Activated CD4-positive, alpha-beta T cell treated with anti-CD3 and anti-CD28 coated beads, Interleukin-2, amount 10 ng/mL, durations not matched to agents 7 days and 5 days (primary cell): ENCODE data around the gene TNNI3. TPM values are rescaled to one million over a fixed set of nuclear protein-coding genes. Genes with fewer than 3 reads are reported as not detected.
A peak's percentile ranks its signal among the peaks of the same experiment; 100 is the strongest.
"Not testable (repeated sequence)": the region's sequence is repeated elsewhere in the genome, so short reads cannot be mapped to it uniquely, and the experiment has no call there.

Experiments used
- CTCF ChIA-PET: fragments of 350-600 bp; sonication (Branson Sonifier 250); formaldehyde crosslinking; loops from one replicate; lab custom pipeline; 2021; ENCODE audit warnings: antibody characterized with exemption; lab: Charles Lee
- POLR2A ChIA-PET: fragments of 350-600 bp; sonication (Branson Sonifier 250); formaldehyde crosslinking; loops from one replicate; lab custom pipeline; 2021; ENCODE audit warnings: antibody characterized with exemption; lab: Charles Lee
- DNase-seq: peaks from one replicate; pipeline ENCODE4 v3.0.0-alpha.2; 2020
- H3K27ac Mint-ChIP-seq: one replicate; pipeline ENCODE4 v1.8.0; 2021; ENCODE audit warnings: mild to moderate bottlenecking, moderate library complexity, mixed read lengths
- H3K27me3 Mint-ChIP-seq: one replicate; pipeline ENCODE4 v1.8.0; 2021; ENCODE audit warnings: mixed read lengths
- H3K36me3 Mint-ChIP-seq: one replicate; pipeline ENCODE4 v1.8.0; 2021; ENCODE audit warnings: low read depth, mixed read lengths
- H3K4me1 Mint-ChIP-seq: one replicate; pipeline ENCODE4 v1.8.0; 2021; ENCODE audit warnings: mixed read lengths
- H3K4me3 Mint-ChIP-seq: one replicate; pipeline ENCODE4 v1.8.0; 2021; ENCODE audit warnings: mild to moderate bottlenecking, moderate library complexity, mixed read lengths
- H3K9me3 Mint-ChIP-seq: one replicate; pipeline ENCODE4 v1.8.0; 2021; ENCODE audit warnings: mixed read lengths
- total RNA-seq, 2 experiments: library from RNA; stranded (reverse); gene quantifications; one replicate each; pipeline ENCODE4 v1.2.3, GENCODE V29; 2021

TNNI3 gene
- total RNA-seq, 2 experiments from 2014 or later = not detected

DNA sequence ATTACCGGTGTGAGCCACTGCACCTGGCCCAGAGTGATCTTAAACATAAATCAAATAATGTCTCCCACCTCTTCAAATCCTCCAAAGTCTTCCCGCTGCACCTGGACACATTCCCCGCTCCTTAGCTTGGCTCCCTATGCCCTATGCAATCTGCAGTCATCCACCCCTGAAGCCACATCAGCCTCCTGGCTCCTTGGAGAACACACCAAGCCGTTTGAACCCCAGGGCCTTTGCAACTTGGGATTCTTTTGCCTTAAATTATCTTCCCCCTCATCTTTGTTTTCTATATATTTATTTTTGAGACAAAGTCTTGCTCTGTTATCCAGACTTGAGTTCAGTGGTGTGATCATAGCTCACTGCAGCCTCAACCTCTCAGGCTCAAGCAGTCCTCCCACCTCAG, 11.6 kb upstream of the TNNI3 start:
- POLR2A ChIA-PET = no interaction called here
- CTCF ChIA-PET = interaction anchor here (1.2 kb wide), 1 partner anchor 8 kb away, joined by 3 read pairs; no protein-coding TSS in a partner anchor

DNA sequence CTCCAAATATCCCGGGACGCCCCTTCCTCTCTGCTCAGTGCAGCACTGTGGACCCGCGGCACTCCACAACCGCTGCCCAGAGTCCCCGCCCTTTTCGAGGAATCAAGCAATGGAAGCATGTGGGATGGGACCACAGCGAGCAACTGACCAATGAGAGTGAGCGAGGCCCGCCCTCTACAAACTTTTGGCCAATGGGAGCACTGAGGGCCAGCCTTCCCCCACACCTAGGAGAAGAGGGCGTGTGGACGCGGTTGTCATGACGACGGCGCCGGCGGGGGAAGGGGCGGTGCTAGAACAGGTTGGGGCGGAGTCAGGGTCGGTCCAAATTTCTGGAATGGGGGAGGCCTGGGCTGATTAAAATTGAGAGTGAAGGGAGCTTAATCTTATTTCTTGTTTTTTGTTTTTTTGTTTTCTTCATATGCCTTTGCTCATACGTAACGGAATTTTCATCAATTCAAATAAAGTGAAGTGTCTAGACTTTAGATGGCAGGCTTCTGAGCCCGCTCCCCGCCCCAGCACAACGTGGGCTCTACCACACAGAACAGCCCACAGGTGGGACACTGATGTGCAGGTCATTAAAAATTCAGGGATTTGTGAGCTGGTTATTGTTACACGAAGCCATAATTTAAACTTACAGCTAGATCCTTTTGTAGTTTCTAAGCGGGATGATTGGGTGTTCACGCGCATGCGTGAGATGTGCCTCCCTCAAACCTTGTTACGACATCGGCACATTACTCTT, 9.2 kb upstream of the TNNI3 start, which contains the start of gene DNAAF3:
DNAAF3 (minus strand) TSS at position 84 of the 739 bp plus-strand sequence. CDS start 200 bp downstream, outside the sequence.
- no peaks in the 10 kb centered on the region for H3K9me3 Mint-ChIP-seq
- ChIA-PET POLR2A (no interaction called here), CTCF (interaction anchor here (0.6 to 2.3 kb wide), 7 partner anchors 9 to 125 kb away, joined by 3 to 7 read pairs (median 3); partner anchors contain the start of gene SYT5)
- peaks cover 56% of the 10 kb centered on the region for H3K27me3 Mint-ChIP-seq
- peaks cover 12% of the 10 kb centered on the region for H3K4me1 Mint-ChIP-seq
- DNase-seq = peak; percentile 81
- H3K36me3 Mint-ChIP-seq = no peaks in the 10 kb centered on the region
- peak within 1 kb of the TSS; percentile 79 for H3K4me3 Mint-ChIP-seq
- no peak within 1 kb of the TSS for H3K27ac Mint-ChIP-seq

More for the DNA sequence above, 11.6 kb upstream of the TNNI3 start:
- Mint-ChIP-seq H3K36me3 (no peaks in the 10 kb centered on the region), H3K4me3 (no peak overlapping the region), H3K4me1 (peaks cover 22% of the 10 kb centered on the region), H3K27ac (no peak overlapping the region), H3K9me3 (no peaks in the 10 kb centered on the region), H3K27me3 (peaks cover 74% of the 10 kb centered on the region)
- no peak for DNase-seq

DNA sequence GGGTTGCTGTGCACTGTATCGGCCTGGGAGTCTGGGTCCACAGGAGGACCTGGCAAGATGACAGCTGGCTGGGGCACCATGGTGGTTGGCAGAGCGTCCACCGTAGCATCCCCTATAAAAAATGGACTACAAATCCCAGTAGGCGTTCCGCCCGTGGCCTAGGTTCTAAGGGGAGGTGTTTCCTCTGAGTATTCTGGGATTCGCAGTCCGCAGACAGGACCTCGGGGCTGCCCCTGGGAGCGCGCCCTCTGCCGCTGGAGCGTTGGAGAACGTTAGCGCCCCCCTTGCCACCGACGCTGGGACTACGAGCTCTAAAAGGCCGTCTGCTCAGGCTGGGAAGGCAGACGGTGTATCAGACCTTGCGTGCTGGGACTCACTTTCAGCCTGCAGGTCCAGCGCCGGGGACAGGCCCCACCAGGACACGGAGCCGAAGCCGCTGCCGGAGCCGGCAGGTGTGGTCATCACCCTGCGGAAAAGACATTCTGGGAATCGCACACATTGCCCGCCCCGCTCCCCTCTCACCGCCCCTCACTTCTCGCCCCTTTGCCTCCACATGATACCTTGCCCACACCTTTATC, 8.5 kb upstream of the TNNI3 start:
- no peaks in the 10 kb centered on the region for H3K36me3 Mint-ChIP-seq
- no peak overlapping the region for H3K27ac Mint-ChIP-seq
- ChIA-PET CTCF (interaction anchor here (1.1 to 2.3 kb wide), 6 partner anchors 15 to 125 kb away, joined by 3 to 7 read pairs (median 3); no protein-coding TSS in a partner anchor), POLR2A (interaction anchor here (0.5 kb wide), 2 partner anchors 96 to 968 kb away, joined by 3 read pairs; no protein-coding TSS in a partner anchor)
- peak overlapping the region; percentile 79 for H3K4me3 Mint-ChIP-seq
- H3K27me3 Mint-ChIP-seq = peaks cover 50% of the 10 kb centered on the region
- no peaks in the 10 kb centered on the region for H3K9me3 Mint-ChIP-seq
- peak; percentile 48 for DNase-seq
- H3K4me1 Mint-ChIP-seq = peaks cover 12% of the 10 kb centered on the region

DNA sequence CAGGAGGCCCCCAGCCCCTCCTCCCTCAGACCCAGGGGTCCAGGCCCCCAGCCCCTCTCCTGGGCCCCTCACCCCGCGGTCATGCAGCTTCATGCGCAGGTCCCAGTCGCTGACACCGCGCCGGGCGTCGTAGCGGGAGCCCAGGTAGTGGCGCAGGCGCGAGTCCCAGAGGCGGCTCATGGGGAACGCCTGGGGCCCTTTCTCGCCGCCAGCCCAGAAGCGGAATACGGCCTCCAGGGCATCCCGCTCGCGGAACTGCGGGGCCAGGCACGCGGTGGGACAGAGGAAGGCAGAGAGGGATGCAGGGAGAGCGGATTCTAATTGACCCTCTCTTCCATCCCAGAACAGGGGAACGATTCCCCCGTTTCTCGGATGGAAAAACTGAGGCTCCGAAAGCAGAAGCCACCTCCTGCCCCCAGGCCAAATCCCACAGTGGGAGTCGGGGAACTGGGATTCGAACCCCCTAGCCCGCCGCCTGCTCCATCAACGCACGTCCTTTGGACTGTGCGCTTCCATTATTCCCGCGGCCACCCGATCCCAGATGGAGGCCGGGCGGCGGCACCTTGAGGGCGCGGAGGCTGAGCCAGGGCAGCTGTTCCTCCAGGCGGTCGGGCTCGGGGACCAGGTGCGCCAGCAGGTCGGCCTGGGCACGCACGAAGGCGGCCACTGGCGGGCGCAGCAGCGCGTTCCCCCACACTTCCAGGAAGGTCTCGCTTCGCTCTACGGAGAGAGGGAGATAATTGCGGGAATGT, 4.2 kb upstream of the TNNI3 start:
- H3K27me3 Mint-ChIP-seq = peaks cover 34% of the 10 kb centered on the region

DNA sequence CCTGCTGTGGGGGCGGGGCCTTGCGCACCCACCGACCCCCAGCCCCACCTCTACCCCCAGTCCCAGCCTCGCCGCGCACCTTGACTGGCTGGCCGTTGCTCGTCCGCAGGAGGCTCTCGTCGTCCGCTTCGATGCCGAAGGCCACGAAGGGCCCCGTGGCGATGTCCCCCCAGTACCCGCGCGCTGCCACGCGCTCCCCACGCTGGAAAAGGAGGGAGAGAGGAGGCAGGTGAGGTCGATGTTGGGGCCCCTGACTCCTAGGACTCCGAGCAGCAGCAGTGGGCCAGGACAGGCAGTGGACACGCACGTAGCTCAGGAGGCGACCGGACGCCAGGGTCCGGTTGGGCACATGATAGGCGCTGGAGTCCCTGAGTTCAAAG, 3.4 kb upstream of the TNNI3 start:
- Mint-ChIP-seq H3K27ac (no peak overlapping the region), H3K9me3 (no peaks in the 10 kb centered on the region), H3K27me3 (peaks cover 29% of the 10 kb centered on the region), H3K4me3 (no peak overlapping the region), H3K4me1 (peaks cover 17% of the 10 kb centered on the region), H3K36me3 (no peaks in the 10 kb centered on the region)
- ChIA-PET CTCF (interaction anchor here (0.5 to 2.5 kb wide), 19 partner anchors 9 to 314 kb away, joined by 3 to 11 read pairs (median 5); partner anchors contain the start of gene SYT5), POLR2A (no interaction called here)
- DNase-seq = no peak

More for the DNA sequence above, 4.2 kb upstream of the TNNI3 start:
- ChIA-PET POLR2A (no interaction called here), CTCF (interaction anchor here (1.1 to 2.4 kb wide), 4 partner anchors 10 to 81 kb away, joined by 4 to 8 read pairs (median 6); partner anchors contain the start of gene SYT5)
- H3K27ac Mint-ChIP-seq = no peak overlapping the region
- DNase-seq = no peak
- H3K4me3 Mint-ChIP-seq = no peak overlapping the region
- H3K36me3 Mint-ChIP-seq = no peaks in the 10 kb centered on the region
- H3K9me3 Mint-ChIP-seq = no peaks in the 10 kb centered on the region
- H3K4me1 Mint-ChIP-seq = peaks cover 19% of the 10 kb centered on the region

DNA sequence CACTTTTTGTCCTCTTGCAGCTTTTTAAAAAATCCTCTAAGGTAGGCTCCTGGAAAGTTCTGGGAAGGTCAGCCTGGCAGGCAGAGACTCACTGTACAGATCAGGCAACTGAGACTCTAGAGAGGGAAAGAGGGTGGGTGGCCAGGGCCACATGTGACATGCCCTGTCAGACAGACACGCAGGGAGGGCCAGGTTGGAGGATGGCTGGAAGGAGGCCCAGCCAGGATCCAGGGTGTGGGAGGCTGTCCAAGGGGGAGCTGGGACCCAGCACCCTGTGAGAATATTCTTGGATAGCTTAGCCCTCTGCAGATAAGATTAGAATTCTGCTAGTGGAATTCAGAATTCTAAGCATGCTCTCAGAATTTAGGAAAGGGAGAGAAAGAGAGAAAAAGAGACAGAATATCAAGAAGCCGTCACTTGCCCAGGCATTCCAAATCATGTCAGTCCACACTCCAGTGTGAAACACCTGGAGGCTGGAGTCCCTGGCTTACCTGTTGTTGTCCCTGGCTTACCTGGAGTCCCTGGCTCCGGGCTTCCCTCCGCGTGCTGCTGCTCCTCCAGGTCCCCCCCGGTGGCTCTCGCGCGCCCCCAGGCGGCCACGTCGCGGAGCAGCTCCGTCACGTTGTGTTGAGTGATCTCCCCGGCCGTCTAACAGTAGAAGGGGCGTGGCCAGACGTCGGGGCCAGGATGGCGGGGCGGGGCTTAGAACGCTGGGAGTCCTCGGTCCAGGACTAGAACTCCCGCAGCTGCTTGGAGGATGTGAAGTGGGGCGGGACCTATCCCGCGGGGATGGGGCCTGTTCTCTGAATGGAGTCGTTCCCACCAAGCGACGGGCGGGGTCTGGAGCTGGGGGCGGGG, 2.8 kb upstream of the TNNI3 start:
- POLR2A ChIA-PET = no interaction called here
- no peak overlapping the region for H3K4me3 Mint-ChIP-seq

DNA sequence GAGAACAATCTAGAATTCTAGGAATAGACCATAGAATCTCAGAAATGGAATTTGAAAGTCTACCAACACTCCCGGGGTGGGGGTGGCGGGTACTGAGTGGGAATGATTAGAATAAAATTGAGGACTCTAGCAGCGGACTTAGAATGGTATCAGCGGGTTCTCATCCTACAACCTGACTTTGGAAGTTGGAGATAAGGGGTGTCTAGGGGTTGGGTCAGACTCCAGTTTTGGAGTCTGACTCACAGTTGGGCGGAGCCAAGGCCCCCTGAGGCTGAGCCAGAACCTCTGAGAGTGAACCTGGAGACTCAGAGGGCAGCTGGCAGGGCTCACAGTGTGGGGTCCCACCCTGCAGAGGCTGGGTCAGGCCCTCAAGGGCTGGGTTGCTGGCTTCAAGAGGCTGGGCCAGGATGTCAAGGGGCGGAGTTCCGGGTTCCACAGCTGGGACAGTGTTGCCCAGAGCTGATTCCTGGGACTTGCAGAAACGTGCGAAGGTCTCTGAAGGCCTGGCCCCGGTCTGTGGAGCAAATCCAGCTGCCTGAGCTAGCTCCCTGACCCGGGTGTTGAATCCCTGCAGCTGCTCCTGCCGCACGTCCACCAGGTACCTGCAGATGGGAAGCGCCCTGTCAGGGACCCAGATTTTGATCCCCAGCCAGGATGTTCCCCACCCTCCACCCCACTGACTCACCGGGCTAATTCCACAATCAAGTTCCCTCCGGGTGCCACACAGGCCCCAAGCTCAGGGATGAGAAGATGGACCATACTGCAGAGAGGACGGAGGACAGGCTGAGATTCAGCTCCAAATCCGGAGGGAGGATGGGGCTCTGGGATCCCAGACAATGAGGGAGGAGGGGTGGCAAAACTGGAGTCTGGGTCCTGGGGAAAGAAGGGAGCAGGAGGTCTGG, 1.6 kb upstream of the TNNI3 start:
- no peak for DNase-seq
- POLR2A ChIA-PET = no interaction called here
- no peaks in the 10 kb centered on the region for H3K36me3 Mint-ChIP-seq
- H3K27me3 Mint-ChIP-seq = peaks cover 16% of the 10 kb centered on the region
- H3K4me3 Mint-ChIP-seq = no peak overlapping the region
- peaks cover 22% of the 10 kb centered on the region for H3K4me1 Mint-ChIP-seq
- H3K9me3 Mint-ChIP-seq = no peaks in the 10 kb centered on the region
- H3K27ac Mint-ChIP-seq = no peak overlapping the region
- CTCF ChIA-PET = interaction anchor here (0.7 to 2.5 kb wide), 13 partner anchors 8 to 433 kb away, joined by 3 to 11 read pairs (median 5); partner anchors contain the start of gene SYT5

More for the DNA sequence above, 2.8 kb upstream of the TNNI3 start:
- no peaks in the 10 kb centered on the region for H3K36me3 Mint-ChIP-seq
- H3K9me3 Mint-ChIP-seq = no peaks in the 10 kb centered on the region
- DNase-seq = peak; percentile 91
- H3K27me3 Mint-ChIP-seq = peaks cover 23% of the 10 kb centered on the region
- peaks cover 17% of the 10 kb centered on the region for H3K4me1 Mint-ChIP-seq
- no peak overlapping the region for H3K27ac Mint-ChIP-seq
- CTCF ChIA-PET = interaction anchor here (0.5 to 2.5 kb wide), 26 partner anchors 9 to 494 kb away, joined by 3 to 11 read pairs (median 4); partner anchors contain the start of genes SYT5 and U2AF2

DNA sequence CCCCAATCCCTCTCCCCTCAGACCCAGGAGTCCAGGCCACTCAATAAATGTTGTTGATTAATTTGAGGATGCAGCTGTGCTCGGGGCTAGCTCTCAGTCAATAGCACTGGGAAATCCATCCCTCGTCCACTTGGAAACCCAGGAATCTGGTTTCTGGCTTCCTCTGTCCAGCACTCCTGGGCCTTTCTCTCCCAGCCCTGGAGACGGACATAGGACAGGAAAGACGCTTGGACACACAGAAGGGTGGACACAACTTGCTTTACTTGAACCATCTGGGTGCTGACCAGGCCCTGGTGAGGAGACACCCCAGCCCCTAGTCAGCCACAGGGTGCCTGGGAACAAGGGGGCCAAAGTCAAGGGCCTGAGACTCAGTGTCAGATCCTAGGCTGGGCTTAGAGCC, 891 bp upstream of the TNNI3 start:
- Mint-ChIP-seq H3K9me3 (peaks cover 4% of the 10 kb centered on the region), H3K36me3 (no peaks in the 10 kb centered on the region), H3K27me3 (peaks cover 12% of the 10 kb centered on the region), H3K27ac (peak overlapping the region; percentile 19), H3K4me3 (no peak overlapping the region), H3K4me1 (peaks cover 27% of the 10 kb centered on the region)
- POLR2A ChIA-PET = interaction anchor here (0.6 kb wide), 1 partner anchor 489 kb away, joined by 3 read pairs; no protein-coding TSS in a partner anchor
- CTCF ChIA-PET = no interaction called here
- no peak for DNase-seq

DNA sequence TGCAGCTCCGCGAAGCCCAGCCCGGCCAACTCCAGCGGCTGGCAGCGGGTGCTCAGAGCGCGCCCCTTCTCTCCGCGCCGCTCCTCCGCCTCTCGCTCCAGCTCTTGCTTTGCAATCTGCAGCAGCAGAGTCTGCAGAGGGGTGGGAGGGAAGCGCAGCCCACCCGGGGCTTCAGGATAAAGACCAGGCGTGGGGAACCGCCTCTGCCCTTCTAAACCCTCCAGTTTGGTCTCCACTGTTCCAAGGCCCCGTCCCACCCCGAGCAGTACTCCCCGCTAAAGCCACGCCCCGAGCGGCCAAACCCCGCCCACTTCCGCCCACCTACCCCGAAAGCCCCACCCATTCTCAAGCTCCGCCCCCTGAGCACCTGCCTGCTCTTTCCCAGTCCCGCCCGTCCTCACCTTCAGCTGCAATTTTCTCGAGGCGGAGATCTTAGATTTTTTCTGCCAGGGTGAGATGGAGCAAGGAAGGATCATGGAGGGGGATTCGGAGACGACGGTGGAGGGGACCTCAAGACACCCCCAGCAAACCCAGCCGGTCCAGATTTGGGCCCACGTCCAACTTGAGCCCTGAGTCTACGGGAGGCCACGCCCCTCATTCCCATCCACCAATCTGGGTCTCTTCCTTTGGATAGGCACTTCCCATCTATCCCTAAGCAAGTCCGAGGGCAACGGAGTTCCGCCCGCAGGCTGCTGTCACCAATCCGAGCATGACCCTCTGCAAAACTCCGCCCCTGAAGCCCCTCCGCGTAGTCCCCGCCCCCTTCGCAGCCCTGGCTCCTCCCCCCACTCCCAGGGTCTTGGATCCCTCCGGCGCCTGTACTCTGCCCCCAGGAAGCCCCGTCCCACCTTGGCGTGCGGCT, 1.1 kb downstream of the TNNI3 start:
- ChIA-PET CTCF (interaction anchor here (0.6 kb wide), 2 partner anchors 16 to 40 kb away, joined by 3 read pairs; no protein-coding TSS in a partner anchor), POLR2A (no interaction called here)

DNA sequence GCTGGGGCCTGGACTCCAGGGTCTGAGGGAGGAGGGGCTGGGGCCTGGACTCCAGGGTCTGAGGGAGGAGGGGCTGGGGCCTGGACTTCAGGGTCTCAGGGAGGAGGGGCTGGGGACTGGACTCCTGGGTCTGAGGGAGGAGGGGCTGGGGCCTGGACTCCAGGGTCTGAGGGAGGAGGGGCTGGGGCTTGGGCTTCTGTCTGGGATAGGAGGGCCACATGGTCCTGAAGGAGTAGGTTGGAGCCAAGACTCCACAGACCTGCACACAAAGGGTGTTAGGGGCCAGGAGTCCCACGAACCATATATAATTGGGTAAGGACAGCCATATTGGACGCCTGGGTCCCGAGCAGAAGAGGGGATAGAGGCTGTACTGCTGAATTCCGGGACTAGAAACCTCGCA, 1.7 kb downstream of the TNNI3 start:
- H3K27ac Mint-ChIP-seq, DNase-seq, H3K36me3 Mint-ChIP-seq, POLR2A ChIA-PET, H3K4me3 Mint-ChIP-seq: not testable (repeated sequence)
- CTCF ChIA-PET = interaction anchor here (0.6 kb wide), 2 partner anchors 16 to 40 kb away, joined by 3 read pairs; no protein-coding TSS in a partner anchor
- H3K9me3 Mint-ChIP-seq = peaks cover 11% of the 10 kb centered on the region
- peaks cover 39% of the 10 kb centered on the region for H3K4me1 Mint-ChIP-seq
- H3K27me3 Mint-ChIP-seq = peaks cover 12% of the 10 kb centered on the region

More for the DNA sequence above, 1.1 kb downstream of the TNNI3 start:
- Mint-ChIP-seq H3K27me3 (peaks cover 12% of the 10 kb centered on the region), H3K4me3 (no peak overlapping the region), H3K4me1 (peaks cover 37% of the 10 kb centered on the region), H3K9me3 (peaks cover 11% of the 10 kb centered on the region), H3K36me3 (peaks cover 5% of the 10 kb centered on the region), H3K27ac (no peak overlapping the region)
- peak; percentile 38 for DNase-seq
